GM19193 (cell line): ENCODE data around the gene NAV2.

ENCODE experiments used
- POLR2A ChIP-seq: IDR thresholded peaks from 4 replicates; pipeline ENCODE4 v1.6.1; 2011; ENCODE audit not compliant: insufficient read depth, insufficient read length; ENCODE audit errors: extremely low read depth

The NAV2 gene

DNA sequence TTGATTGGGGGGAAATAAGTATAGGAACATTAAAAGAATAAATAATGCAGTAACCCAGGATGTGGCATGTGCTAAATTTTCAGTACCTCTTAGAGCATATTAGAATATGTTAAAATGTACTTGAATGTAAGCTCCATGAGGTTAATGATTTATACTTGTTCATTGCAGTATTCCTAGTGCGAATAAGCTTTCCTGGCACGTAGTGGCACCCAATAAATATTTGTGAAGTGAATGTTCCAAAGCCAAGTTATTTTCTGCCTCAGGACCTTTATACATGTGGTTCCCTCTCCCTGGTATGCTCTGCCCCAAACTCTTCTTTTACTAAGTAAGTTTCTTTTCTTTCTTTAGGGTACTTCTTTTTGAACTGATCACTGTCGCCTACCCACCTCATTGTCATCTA lies 328.9 kb downstream of the NAV2 start:
- TF ChIP-seq POLR2A: no peak

DNA sequence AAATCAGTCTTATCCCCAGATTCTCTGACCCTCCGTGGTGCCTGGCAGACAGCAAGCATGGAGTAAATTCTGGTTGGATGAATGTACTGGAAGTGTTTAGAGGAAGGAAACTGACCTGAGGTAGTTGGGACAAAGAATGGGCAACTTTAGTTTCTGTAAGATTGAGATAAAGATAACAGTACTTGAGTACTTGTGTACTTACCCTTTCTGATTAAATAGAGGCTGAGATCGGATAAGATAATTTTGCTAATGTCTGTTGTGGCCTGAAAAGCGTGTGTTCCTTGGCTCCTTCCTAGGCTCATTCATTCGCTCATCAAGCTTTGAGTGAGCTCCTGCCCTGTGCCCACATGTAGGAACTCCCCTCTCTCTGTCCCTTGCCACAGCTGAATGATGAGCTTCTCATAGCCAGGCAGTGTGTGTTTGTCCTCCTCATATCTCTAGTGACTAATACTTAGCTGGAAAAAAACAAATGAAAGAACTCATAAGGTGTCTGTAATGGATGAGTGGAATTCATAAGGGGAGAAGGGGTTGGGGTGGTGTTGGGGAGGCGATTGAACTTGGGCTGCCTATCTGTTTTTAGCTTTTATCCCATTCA lies 329.5 kb downstream of the NAV2 start:
- no peak for TF ChIP-seq POLR2A

DNA sequence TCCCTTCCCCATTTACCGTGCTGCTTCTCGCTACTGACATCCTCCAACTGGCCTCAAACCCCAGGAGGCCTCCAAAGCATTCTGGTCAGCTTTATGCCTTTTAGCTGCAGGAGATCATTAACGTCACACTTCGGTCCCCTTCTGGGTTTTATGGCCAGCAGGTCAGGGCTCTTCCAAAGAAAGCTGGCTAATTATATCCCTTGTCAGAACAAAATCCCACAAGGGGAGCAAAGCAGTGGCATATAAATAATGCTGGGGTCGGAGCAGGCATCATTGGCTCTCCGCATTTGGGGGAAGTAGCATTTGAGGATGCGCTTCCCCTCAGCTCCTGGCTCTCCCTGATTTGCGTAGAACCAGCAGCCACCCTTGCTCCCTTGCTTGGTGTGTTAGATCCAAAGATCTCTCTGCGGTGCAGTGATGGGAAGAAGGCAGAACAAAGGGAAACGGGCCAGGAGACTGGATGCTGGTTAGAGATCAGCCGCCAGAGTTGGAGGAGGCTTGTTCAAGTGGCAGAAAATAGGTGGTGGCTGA lies 330.2 kb downstream of the NAV2 start:
- no peak for TF ChIP-seq POLR2A

DNA sequence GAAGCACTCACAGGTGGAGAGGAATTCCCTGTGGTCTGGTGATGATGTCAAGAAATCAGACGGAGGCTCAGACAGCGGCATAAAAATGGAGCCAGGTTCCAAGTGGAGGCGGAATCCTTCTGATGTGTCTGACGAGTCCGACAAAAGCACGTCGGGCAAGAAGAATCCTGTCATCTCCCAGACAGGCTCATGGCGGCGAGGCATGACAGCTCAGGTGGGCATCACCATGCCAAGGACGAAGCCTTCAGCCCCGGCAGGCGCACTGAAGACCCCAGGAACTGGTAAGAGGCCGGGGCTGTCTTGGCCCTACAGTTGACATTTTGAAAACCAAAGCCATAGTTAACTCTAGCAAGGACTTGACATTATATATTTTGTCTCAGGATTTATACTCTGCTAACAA lies 331.4 kb downstream of the NAV2 start:
- no peak for TF ChIP-seq POLR2A

DNA sequence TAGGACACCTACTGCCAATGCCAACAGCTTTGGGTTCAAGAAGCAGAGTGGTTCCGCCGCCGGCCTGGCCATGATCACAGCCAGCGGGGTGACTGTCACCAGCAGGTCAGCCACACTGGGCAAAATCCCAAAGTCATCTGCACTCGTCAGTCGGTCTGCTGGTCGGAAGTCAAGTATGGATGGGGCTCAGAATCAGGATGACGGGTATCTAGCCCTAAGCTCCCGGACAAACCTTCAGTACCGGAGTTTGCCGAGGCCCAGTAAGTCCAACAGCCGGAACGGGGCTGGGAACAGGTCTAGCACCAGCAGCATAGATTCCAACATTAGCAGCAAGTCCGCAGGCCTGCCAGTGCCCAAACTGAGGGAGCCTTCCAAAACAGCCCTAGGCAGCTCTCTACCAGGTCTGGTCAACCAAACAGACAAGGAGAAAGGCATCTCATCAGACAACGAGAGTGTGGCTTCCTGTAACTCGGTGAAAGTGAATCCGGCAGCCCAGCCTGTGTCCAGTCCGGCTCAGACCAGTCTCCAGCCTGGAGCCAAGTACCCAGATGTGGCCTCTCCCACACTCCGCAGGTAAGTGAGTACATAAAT lies 332.6 kb downstream of the NAV2 start:
- no peak for TF ChIP-seq POLR2A

DNA sequence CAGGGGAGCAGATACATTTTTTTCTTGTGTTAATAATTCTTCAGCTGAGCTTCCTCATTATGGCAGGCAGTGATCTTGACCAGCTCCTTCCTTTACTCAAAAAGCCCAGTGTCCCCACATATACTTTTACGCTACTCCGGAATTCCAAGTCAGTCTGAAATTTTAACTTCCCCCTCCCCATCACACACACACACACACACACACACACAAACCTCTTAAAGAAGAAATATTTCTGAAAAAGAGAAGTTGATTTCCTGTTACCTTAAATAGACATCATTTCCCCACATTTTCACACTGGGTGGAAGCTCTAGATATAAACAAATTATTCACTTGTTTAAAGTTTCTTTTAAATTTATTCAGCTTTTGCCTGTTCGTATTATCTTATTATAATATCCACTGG lies 333.8 kb downstream of the NAV2 start:
- no peak for TF ChIP-seq POLR2A

DNA sequence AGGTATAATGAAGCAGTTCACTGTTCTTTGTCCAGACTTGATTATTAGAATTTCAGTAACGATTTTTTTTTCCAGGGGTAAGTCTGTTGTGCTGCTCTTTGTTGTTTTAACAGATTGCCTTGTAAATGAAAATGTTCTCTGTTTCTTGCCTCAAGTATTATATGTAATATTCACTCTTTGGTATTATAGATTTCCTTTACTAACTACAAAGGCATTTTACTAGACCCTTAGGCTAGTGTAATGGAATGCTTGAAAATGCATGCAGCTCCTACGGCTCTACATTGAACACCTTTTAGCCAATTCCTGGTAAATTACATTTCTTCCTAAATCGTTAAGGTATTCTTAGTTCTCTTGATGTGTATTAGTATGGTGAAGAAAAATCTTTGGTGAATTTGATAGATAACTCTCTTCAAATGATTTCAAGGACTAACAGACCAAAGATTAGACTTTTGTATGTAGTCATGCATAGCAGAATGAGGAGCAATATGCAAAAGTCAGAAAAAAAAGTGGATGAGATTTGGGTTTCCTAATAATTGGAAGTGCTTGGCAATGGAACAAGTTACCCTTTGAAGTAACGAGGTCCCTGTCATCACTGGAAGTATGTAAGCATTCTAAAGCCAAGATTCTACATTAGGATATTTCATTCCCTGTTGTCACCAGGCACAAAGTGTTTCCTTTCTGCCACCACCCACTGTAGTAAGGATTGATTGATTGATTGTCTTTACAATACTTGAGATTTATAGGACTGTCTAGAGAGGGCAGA lies 334.6 kb downstream of the NAV2 start:
- no peak for TF ChIP-seq POLR2A

DNA sequence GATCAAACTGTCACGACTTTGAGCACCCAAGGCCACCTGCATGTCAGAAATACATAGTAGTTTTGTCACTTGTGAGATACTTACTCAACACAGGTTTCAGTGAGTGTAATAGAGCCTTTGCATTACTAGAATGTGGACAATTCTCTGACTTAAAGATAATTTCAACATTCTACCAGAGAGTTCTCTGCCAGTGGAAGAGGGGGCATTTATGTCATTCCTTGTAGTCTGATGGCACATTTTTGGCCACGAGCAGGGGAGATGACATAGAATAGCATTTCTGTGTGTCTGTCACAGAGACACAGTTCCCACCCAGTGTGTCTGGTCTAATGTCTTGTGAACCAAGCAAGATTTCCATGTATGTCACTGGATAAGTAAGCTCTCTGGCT lies 335.1 kb downstream of the NAV2 start:
- TF ChIP-seq POLR2A: no peak

DNA sequence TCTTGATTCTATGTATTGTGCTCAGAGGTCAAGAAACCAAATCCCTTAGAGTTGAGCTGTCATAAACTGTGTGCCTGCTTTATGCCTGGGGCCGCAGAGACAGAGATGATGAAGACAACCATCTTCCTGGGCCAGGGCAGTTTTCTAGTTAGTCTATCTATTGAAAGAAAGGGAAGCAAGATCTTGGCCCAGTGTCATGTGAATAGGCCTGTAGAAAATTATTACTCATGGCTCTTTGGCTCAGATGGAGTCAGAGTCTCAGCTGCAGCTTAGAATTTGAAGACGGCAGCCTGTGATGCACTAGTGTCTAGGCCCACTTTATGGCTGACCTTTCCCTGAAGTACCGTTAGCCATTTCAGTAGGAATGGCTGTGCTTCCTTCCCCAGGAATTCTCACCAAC lies 335.6 kb downstream of the NAV2 start:
- TF ChIP-seq POLR2A: no peak

DNA sequence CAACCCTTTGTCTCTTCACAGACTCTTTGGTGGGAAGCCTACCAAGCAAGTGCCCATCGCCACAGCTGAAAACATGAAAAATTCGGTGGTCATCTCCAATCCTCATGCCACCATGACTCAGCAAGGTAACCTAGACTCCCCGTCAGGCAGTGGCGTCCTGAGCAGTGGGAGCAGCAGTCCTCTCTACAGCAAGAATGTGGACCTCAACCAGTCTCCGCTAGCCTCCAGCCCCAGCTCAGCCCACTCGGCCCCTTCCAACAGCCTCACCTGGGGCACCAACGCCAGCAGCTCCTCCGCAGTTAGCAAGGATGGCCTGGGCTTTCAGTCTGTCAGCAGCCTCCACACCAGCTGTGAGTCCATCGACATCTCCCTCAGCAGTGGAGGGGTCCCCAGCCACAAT lies 336.1 kb downstream of the NAV2 start:
- TF ChIP-seq POLR2A: no peak

DNA sequence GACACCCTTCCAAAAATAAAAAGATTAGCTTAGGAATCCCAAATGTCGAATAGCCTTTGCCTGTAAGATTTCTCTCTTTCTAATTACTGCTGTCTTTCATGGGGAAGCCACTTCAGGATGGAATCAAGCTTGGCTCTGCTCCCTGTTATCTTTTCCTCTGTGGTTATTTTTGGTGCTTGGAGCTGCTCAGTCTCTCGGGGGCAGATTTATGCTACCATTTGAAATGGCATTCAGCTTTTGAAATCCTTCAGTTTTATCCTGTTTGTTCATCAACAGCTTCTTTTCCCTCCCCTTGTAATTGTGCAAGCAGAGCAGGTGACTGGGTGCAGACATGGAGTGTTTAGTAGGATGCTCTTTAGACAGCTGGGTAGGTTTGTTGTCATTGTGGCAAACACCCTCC lies 336.6 kb downstream of the NAV2 start:
- TF ChIP-seq POLR2A: no peak

DNA sequence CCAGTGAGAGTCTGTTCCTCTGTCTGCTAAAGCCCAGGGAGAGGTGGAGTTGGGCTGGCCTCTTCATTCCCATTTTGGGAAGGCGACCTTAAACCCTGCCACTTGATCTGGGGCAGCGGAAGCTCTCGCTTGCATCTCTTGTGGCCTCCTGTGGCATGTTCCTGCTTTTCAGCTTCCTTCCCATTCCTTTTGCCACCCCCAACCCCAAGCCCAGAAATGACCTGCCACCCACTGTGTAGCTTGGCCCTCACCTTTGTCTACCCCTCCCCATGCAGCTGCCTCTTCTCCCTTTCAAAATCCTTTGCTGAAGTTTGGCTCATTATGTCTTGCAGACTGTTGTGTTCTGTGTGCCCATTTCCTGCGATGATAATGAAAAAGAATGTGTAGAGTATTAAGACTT lies 337.4 kb downstream of the NAV2 start:
- TF ChIP-seq POLR2A: no peak

DNA sequence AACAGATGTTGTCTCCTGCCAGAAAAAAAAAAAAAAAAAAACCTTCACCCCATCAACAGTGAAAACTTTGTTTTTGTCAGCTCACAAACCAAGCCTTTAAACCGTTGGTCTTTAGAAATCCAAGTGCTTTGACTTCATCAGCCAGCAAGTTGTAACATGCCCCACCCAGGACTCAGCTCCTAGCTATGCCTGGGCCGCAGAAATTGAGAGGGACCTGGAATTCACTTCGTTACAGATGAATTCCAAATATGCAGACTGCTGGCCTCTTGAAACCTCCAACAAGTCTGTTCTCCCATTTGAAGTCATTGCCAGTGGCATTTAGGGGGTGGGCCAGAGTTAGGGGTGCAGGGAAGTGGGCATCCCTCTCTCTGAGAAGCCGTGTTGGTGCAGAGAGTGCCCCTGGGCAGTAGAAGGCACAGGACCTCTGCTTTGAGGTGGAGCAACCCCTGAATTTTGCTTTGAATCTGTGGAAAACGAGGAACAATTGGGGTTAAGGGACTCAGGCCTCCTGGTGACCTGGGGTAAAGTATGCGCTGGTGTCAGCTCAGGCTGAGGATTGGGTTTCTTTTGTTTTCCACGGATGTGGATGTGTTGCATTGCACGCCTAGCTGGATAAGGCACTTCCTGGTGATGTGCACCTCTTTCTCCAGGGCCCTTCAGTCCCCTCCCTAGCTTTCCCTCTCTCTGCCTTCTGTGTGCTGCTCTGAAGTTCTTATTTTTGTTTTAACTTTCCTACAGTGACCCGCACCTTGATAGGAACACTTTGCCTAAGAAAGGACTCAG lies 338.1 kb downstream of the NAV2 start:
- TF ChIP-seq POLR2A: no peak

DNA sequence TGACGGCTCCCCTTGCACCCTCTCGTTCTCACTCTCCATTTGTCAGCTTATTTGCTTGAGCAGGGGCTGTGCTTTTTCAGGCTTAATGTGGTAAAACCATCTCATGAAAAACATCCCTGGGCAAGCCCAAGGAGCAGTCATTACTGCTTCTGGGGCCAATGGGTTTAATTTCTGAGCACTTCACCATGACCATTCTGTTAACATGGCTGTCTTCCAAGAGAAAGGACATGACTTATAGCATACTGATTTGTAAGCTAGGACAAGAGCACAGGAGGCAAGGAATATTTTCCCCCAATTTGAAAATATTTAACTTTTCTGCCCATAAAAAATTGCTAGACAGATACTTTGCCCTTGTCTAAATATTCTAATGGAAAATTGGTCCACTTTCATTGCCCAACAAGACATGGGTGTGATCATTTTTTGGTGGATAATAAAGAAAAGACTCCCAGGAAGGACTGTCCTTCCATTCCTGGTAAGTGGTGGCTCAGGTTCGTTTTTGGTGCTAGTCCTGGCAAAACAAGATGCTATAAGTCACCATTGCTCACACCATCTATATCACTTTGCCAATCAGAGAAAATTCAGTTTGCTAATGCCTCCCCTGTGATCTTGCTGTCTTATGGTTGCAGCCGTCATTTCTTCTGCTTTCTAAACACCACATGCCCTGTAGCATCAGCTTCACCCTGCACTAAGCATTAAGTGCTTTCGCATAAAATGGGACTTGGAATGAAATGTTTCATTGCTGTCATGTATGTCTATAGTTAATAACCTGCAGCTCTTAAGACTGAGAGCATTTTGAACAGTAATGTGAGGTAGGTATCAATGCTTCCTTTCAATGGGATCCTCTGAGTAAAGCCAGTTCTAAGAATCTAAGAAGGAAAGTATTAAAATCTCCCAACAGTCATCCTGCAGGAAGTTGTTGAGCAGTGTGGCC lies 339.1 kb downstream of the NAV2 start:
- no peak for TF ChIP-seq POLR2A

DNA sequence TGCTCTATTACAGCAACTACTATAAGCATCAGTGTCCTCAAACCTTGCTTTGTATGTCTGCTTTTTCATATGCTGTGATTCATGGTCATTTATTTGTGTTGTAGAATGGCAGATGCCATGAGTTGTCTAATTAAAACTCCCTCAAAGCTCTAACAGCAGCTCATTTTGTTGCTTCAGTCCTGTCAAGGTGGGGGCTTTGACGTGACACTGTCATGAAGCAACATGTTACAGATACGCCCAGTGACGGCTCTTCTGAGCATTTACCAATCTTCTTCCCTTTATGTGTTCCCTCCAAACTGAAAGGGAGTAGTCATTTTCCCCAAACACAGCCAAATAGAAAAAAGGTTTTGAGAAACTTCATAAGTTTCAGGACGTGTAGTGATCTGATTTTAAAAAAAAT lies 340.9 kb downstream of the NAV2 start:
- TF ChIP-seq POLR2A: no peak

DNA sequence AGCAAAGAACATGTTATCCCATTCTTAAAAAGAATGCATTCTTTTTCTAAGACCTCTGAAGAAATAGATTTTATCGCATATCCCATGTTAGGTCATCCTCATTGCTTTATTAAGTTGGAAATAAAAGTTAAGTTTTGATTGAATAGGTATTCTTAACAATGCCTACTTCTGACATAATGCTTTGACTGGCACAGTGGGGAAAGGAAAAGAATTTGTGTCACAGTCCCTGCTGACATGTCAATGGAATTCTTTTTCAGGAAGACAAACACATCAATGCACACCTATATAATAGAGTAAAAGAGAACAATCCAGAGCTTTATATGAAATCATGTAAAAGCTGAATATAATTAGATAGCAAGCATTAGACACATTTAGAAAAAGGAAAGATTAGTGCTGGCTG lies 341.9 kb downstream of the NAV2 start:
- no peak for TF ChIP-seq POLR2A
